Activated CD4-positive, alpha-beta T cell treated with anti-CD3 and anti-CD28 coated beads, Interleukin-2, amount 10 ng/mL, durations not matched to agents 24 days and 14 days (primary cell): ENCODE results near the gene IGSF21. TPM values are rescaled to one million over a fixed set of nuclear protein-coding genes. Genes with fewer than 3 reads are reported as not detected.

Experiments used
- DNase-seq: peaks from one replicate; pipeline ENCODE4 v3.0.0; 2022
- H3K27ac Mint-ChIP-seq: one replicate; pipeline ENCODE4 v1.8.0; 2022; ENCODE audit warnings: mild to moderate bottlenecking, mixed read lengths
- H3K27me3 Mint-ChIP-seq: one replicate; pipeline ENCODE4 v1.8.0; 2022; ENCODE audit warnings: mixed read lengths
- H3K36me3 Mint-ChIP-seq: one replicate; pipeline ENCODE4 v1.8.0; 2022; ENCODE audit warnings: low read depth, mild to moderate bottlenecking, mixed read lengths
- H3K4me1 Mint-ChIP-seq: one replicate; pipeline ENCODE4 v1.8.0; 2021; ENCODE audit warnings: mixed read lengths
- H3K4me3 Mint-ChIP-seq: one replicate; pipeline ENCODE4 v1.8.0; 2022; ENCODE audit warnings: mild to moderate bottlenecking, moderate library complexity, mixed read lengths
- H3K9me3 Mint-ChIP-seq: one replicate; pipeline ENCODE4 v1.8.0; 2021; ENCODE audit warnings: mixed read lengths
- intact Hi-C: fragments of 100-400 bp; cut with micrococcal nuclease; formaldehyde crosslinking; loops from one replicate; pipeline ENCODE4 v1.15.1; 2023
- total RNA-seq: library from RNA; stranded (reverse); gene quantifications from 2 replicates; pipeline ENCODE4 v1.2.3, GENCODE V29; 2022

IGSF21 gene
- not detected in 2 replicates for total RNA-seq

DNA sequence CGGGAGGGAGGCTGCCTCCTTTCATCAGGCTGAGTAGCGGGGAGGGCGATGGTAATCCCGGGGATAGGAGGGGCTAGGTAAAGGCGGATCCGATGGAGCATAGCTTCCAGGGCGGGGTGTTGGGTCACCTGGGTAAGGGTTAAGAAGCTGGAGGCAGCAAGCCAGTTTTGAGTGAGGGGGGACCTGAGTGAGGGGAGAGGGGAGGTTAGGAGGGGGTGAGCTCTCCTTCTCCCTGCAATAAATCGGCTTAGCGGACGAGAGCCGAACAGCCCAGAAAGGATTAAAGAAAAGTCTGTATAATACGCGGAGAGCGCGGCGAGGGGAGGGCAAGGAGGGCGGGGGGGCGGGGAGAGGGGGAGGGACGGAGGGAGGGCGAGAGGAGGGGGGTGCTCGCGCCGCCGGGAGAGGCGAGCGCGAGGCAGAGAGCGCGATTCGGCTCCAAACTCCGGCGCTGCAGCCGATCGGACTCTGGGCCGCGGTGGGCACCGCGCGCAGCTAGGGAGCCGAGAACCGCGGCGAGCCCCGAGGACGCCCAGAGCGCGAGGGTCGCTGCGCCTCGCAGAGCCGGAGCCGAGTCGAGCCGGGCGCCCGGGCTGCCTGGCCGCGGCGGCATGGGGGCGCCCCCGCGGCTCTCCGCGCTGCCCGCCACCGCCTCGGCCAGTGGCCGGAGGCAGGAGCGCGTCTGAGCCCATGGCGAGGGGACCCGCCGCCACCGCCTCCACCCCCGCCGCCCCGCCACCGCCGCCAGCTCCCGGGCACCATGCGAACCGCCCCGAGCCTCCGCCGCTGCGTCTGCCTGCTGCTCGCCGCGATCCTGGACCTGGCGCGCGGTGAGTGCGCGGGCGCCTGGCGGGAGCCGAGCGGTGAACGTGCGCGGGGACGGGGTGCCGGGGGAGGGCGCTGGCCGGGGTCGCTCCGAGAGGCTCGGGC is at the start of gene IGSF21:
Gene IGSF21, plus strand, starts transcription at position 430 of the 930 bp plus-strand sequence. Its CDS starts 331 bp downstream, at position 761.
- H3K4me1 Mint-ChIP-seq, result no peaks in the 10 kb centered on the region
- H3K36me3 Mint-ChIP-seq, result no peaks in the 10 kb centered on the region
- H3K27ac Mint-ChIP-seq, result peak within 1 kb of the TSS; percentile 11
- H3K4me3 Mint-ChIP-seq, result no peak within 1 kb of the TSS
- intact Hi-C loops, result loop anchor here (10.0 kb wide), 2 partner anchors 183 to 537 kb away; no protein-coding TSS in a partner anchor
- H3K9me3 Mint-ChIP-seq, result no peaks in the 10 kb centered on the region
- peaks cover 51% of the 10 kb centered on the region for H3K27me3 Mint-ChIP-seq
- DNase-seq, result no peak

DNA sequence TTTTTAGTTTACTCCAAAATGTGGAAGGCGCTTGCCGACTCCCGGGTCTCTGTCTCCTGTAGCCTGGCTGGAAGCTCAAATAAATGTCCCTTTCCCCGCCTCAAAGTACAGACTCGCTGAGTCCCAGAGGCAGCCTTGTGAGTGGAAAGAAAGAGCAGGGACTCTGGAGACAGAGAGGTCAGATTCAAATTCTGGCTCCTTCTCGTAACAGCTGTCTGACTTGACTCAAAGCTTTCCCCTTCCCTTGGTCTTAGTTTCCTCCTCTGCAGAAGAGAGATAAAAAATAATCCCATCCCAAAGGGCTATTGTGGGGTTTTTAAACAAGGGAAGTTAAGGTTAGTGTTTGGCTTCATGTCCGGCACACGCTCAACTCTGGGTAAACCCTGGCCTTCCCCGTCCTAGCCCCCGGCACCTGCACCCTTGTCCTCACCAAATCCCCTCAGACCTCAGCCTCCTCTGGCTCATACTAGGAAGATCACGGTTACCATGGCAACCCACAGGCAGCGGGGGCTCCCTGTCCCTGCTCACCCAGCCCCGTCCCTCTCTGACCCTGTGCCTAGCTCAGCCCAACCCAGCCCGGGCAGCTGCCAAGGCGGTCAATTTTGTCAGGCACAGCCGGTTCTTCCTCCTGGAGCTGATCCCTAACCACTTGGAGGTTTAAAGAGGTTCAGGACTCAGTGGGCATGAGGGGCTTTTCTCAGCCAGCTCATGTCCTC is 49.2 kb upstream of the IGSF21 start:
- DNase-seq, result no peak
- H3K4me3 Mint-ChIP-seq, result no peak overlapping the region
- no peaks in the 10 kb centered on the region for H3K9me3 Mint-ChIP-seq
- no peaks in the 10 kb centered on the region for H3K36me3 Mint-ChIP-seq
- H3K4me1 Mint-ChIP-seq, result no peaks in the 10 kb centered on the region
- H3K27ac Mint-ChIP-seq, result no peak overlapping the region
- H3K27me3 Mint-ChIP-seq, result no peaks in the 10 kb centered on the region
- intact Hi-C loops, result no loop called here

DNA sequence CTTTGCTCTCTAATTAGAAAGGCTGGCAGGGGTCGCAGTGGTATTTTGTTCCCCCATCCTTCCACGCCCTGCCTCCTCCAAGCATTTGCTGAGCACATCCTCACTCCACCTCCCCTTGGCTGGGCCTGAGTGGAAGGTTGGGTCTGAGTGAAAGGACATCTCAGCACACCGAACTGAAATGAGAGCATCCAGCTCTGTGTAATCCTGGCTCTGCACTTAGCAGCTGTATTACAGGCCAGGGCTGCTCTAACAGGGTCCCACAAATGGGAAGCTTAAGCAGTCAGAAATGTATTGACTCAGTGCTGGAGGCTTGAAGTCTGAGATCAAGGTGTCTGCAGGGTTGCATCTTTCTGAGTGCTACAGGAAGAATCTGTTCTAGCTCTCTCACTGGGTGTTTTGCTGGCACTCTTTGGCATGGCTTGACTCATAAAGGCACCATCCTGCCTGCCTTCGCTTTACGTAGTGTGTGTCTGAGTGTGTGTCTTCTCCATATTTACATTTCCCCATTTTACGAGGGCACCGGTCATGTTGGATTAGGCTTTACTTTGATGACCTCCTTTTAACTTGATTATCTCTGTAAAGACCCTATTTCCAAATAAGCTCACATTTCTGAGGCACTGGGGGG is 48.5 kb upstream of the IGSF21 start:
- Mint-ChIP-seq H3K27ac (no peak overlapping the region), H3K4me1 (no peaks in the 10 kb centered on the region), H3K36me3 (no peaks in the 10 kb centered on the region), H3K4me3 (no peak overlapping the region), H3K9me3 (no peaks in the 10 kb centered on the region), H3K27me3 (no peaks in the 10 kb centered on the region)
- DNase-seq, result no peak
- intact Hi-C loops, result no loop called here

DNA sequence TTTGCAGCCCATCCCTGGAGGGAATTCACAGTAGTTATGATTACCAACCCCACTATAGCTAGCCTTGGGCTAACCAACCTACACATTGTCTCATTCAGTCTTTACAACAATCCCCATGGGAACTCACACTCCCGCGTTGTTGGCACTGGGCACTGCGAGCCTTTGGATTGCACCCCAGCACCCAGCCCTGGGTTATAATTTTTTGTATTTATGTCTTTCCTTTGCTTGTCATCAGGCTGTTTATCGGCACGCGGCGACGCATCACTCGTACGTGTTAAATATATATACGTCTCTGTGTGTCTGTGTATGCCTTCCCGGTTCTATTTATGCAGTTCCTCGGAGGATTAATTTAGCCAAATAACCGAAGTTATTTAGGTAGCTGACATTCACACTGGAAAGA is 47.2 kb upstream of the IGSF21 start:
- Mint-ChIP-seq H3K27me3 (no peaks in the 10 kb centered on the region), H3K27ac (no peak overlapping the region), H3K4me1 (no peaks in the 10 kb centered on the region), H3K9me3 (no peaks in the 10 kb centered on the region), H3K36me3 (no peaks in the 10 kb centered on the region), H3K4me3 (no peak overlapping the region)
- no peak for DNase-seq
- intact Hi-C loops, result no loop called here

DNA sequence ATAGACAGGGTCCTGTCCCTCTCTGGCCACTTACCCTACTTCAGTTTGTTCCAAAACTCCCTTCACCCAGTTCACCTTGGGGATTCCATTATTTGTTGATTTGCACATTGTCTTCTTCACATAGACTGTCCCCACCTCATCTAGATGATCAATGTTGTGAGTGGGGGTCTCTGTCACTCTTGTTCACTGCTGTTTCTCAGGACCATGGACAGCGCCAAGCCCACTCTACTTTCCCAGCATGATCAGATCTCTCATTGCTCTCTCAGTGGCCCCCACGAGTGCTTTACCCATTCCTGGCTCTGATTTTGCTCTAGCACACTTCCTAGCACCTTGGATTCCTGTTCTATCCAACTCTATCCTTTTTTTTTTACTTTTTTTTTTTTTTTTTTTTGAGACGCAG is 45.4 kb upstream of the IGSF21 start:
- H3K9me3 Mint-ChIP-seq, result no peaks in the 10 kb centered on the region
- DNase-seq, result no peak

DNA sequence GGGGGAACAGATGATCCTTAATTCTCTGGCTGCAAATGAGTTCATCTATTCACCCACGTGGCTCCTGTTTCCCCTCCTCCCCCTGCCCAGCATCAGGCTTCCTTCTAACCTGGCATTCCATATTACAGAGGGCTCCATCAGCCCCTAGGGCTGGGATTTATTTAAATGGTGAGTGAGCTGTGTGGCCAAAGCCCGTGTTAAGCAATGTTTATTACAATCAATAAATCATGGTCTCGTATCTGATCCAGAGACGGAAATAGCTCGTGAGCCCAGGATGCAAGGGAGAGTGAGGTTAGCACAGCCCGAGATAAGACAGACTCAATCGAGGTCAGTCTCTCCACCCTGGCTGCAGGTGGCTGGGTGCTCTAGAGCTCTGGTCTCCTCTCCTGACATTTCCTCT is 43.1 kb upstream of the IGSF21 start:
- Mint-ChIP-seq H3K9me3 (no peaks in the 10 kb centered on the region), H3K27ac (no peak overlapping the region), H3K27me3 (no peaks in the 10 kb centered on the region), H3K36me3 (no peaks in the 10 kb centered on the region), H3K4me3 (no peak overlapping the region), H3K4me1 (no peaks in the 10 kb centered on the region)
- no peak for DNase-seq
- intact Hi-C loops, result no loop called here

More for the DNA sequence above, 45.4 kb upstream of the IGSF21 start:
- H3K27ac Mint-ChIP-seq, result no peak overlapping the region
- no peaks in the 10 kb centered on the region for H3K27me3 Mint-ChIP-seq
- no peaks in the 10 kb centered on the region for H3K36me3 Mint-ChIP-seq
- no peak overlapping the region for H3K4me3 Mint-ChIP-seq
- intact Hi-C loops, result no loop called here
- H3K4me1 Mint-ChIP-seq, result no peaks in the 10 kb centered on the region

DNA sequence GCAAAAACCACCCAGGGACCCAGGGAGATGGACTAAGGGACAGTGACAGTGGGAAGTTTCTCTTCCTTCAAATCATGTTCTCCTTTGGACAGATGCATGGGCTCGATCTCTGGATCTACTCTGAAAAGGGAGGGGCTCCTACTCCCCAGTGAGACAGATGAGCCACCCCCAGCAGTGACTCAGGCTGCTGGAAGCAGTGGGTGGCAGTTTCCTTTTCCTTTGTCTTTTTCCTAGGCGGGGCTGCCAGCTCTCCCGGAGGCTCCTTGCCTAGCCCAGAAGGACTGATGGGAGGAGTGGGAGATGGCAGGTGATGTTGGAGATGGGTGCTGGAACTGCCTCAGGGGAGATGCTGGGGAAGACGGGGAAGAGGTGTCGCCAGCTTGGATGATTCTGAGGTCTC is 41.0 kb upstream of the IGSF21 start:
- Mint-ChIP-seq H3K4me3 (no peak overlapping the region), H3K27me3 (no peaks in the 10 kb centered on the region), H3K4me1 (no peaks in the 10 kb centered on the region), H3K9me3 (no peaks in the 10 kb centered on the region), H3K27ac (no peak overlapping the region), H3K36me3 (no peaks in the 10 kb centered on the region)
- DNase-seq, result no peak
- intact Hi-C loops, result no loop called here

DNA sequence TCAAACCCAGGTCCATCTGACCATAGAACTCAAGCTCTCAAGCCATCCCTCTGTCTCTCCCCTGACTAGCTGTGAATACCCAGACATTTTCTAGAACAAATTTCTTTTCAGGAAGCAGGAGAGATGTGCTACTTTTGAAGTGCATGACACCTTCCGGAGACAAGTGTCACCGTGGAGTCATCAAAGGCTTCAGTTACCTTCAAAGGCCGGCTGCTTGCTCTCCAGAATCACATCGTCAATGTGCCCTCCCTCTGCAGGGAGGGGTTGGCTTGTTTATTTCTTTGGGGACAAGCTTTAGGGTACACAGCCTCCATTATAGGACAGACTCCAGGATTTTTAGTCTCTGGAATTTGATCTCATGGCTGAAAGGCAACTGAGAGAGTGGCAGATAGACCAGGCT is 37.7 kb upstream of the IGSF21 start:
- Mint-ChIP-seq H3K27ac (no peak overlapping the region), H3K9me3 (no peaks in the 10 kb centered on the region), H3K27me3 (peaks cover 2% of the 10 kb centered on the region), H3K36me3 (no peaks in the 10 kb centered on the region), H3K4me3 (no peak overlapping the region), H3K4me1 (no peaks in the 10 kb centered on the region)
- intact Hi-C loops, result no loop called here
- peak; percentile 58 for DNase-seq

DNA sequence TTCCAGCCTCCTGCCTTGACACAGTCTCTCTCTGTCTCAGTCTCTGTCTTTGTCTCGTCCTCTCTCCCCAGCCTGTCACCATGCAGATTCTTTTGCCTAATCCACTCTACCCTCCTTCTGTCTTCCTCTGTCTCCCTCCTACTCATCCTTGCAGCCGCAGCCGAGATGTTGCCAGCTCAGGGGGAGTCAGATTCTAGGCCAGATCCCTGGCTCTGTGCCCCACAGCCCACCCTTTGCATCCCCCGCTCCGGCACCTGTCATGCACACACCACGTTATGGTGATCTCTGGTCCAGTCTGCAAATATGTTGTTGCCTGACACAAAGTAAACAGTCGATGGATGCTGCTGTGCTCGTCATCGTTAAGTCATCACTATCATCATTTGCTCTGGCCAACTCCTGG is 35.5 kb upstream of the IGSF21 start:
- H3K4me3 Mint-ChIP-seq, result no peak overlapping the region
- H3K27ac Mint-ChIP-seq, result no peak overlapping the region
- H3K4me1 Mint-ChIP-seq, result no peaks in the 10 kb centered on the region
- H3K36me3 Mint-ChIP-seq, result no peaks in the 10 kb centered on the region
- H3K9me3 Mint-ChIP-seq, result no peaks in the 10 kb centered on the region
- intact Hi-C loops, result no loop called here
- no peak for DNase-seq
- peaks cover 2% of the 10 kb centered on the region for H3K27me3 Mint-ChIP-seq

DNA sequence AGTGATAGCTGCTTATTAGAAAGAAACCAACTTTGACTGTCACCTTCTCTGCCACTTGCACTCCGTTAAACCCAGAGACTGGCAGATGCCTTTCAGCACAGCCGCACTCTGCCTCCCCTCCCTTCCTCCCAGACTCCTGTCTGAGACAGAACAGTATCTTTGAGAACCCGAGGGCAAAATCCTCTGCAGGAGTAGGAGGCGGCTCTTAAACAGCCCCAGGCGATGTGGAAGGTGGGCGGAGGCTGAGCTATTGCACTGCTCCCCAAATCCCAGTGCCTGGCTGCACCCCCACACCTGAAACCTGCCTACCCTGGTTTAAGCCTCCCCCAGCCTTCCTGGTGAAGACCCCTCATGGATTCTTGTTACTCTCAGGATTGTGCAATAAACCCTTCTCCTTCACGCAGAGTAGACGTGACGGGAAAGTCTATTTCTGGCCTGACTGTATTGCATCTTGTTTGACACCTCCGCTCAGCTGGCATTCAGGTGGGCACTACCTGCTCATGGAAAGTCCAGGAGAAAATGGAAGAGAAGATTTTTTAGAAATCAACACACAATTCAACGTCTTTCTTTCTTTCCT is 34.4 kb upstream of the IGSF21 start:
- no peak for DNase-seq
- Mint-ChIP-seq H3K4me3 (no peak overlapping the region), H3K27ac (no peak overlapping the region), H3K27me3 (peaks cover 2% of the 10 kb centered on the region), H3K9me3 (no peaks in the 10 kb centered on the region), H3K36me3 (no peaks in the 10 kb centered on the region), H3K4me1 (no peaks in the 10 kb centered on the region)
- intact Hi-C loops, result no loop called here

DNA sequence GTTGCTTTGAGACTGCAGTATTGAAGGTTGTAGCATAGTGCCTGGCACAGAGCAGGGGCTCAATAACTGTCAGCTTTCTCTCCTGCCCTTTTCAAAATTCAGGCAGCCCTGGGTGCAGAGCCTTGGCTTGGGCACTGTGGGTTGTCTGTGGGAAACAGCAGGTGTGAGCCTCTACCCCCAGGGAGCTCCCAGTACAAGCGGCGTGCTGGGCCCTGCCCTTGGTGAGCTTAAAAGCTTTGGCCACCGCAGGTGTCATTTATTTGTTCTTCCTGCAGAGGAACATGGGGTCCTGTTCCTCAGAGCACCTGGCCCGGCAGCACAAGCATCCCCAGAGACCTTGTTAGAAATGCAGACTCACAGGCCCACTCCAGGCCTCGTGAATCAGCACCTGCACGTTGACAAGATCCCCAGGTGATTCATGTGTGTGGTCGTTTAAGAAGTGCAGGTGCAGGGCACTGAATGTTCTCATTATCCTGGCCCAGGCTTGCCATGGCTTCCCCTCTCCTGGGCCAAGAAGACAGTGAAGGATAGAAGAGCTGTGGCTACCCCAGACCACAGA is 29.9 kb upstream of the IGSF21 start:
- no peak overlapping the region for H3K27ac Mint-ChIP-seq
- H3K4me1 Mint-ChIP-seq, result no peaks in the 10 kb centered on the region
- peaks cover 2% of the 10 kb centered on the region for H3K27me3 Mint-ChIP-seq
- DNase-seq, result no peak
- intact Hi-C loops, result no loop called here
- H3K9me3 Mint-ChIP-seq, result no peaks in the 10 kb centered on the region
- no peak overlapping the region for H3K4me3 Mint-ChIP-seq
- H3K36me3 Mint-ChIP-seq, result no peaks in the 10 kb centered on the region

DNA sequence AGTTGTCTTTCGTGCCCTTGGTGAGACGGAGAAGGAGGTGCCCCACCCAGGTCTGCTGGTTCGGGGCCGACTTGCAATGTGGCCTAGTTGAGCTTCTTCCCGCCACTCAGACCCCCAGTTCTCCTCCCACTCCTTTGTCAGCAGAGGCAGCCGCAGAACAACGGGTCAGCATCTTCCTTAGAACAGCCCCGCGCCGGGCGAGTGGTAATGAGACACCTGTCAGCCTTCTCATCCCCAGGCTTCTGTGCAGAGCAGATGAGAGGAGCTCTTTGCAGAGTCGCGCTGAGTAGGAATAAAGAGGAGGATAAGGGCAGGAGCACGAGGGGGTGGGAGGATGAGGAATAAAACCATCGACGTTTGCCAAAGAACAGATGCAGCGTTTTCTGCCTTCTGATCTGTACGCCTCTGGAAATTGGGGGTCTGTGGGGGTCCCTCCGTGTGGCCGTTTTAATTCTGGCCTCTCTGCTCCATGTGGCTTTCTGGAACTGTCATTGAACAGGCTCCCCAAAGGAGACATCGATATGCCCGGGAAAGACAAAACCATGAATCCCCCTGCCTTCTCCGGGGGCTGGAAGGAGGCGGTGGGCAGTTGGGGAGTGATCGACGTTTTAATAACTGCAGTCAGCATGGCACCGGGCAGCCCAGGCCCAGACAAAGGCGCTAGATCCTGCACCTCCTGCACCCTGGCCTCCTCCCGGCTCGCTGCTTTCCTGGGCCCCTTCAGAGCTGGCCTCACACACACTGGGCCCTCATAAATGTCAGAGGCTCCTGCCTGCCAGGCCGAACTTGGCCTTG is 27.5 kb upstream of the IGSF21 start:
- no peaks in the 10 kb centered on the region for H3K36me3 Mint-ChIP-seq
- intact Hi-C loops, result no loop called here
- H3K27ac Mint-ChIP-seq, result no peak overlapping the region
- no peak for DNase-seq
- H3K4me1 Mint-ChIP-seq, result no peaks in the 10 kb centered on the region
- no peak overlapping the region for H3K4me3 Mint-ChIP-seq
- no peaks in the 10 kb centered on the region for H3K9me3 Mint-ChIP-seq
- H3K27me3 Mint-ChIP-seq, result no peaks in the 10 kb centered on the region
